Breast epithelium (tissue), 4 donors: ENCODE results near the gene TCERG1L. TPM values are rescaled to one million over a fixed set of nuclear protein-coding genes. Genes with fewer than 3 reads are reported as not detected.

Experiments used
- DNase-seq, 2 donors: peaks; one replicate each; pipeline ENCODE4 v3.0.0-alpha.2; 2019; ENCODE audit warnings: low spot score in 2 of 2
- H3K27ac ChIP-seq, 2 donors: fragments of 200-600 bp; sonication (generic) in 1 of 2; one replicate each; pipeline ENCODE4 v1.5.1; 2016 to 2019; ENCODE audit warnings: mild to moderate bottlenecking in 1 of 2
- H3K27me3 ChIP-seq, 2 donors: fragments of 200-600 bp; sonication (generic) in 1 of 2; one replicate each; pipeline versions ENCODE4 v1.5.1 to v1.6.0; 2017 to 2019; ENCODE audit warnings: control low read depth in 1 of 2, mild to moderate bottlenecking in 1 of 2
- H3K36me3 ChIP-seq: fragments of 200-600 bp; one replicate; pipeline ENCODE4 v1.5.1; 2019
- H3K4me1 ChIP-seq, 2 donors: fragments of 200-600 bp; sonication (generic); one replicate each; pipeline ENCODE4 v1.5.1; 2016 to 2019; ENCODE audit warnings: control low read depth in 1 of 2
- H3K4me3 ChIP-seq, 3 donors: fragments of 200-600 bp; sonication (generic); 1 replicate in 2 of 3; 2 replicates in 1 of 3; pipeline ENCODE4 v1.5.1; 2016 to 2019; ENCODE audit warnings: mild to moderate bottlenecking in 3 of 3, moderate library complexity in 2 of 3
- H3K9me3 ChIP-seq, 2 donors: fragments of 200-600 bp; sonication (generic) in 1 of 2; one replicate each; pipeline ENCODE4 v1.5.1; 2016 to 2019; ENCODE audit warnings: control low read depth in 1 of 2
- CTCF ChIP-seq, 3 donors: fragments of 450-650 bp; IDR thresholded peaks; one replicate each; pipeline ENCODE4 v1.5.1; 2016 to 2017; ENCODE audit warnings: antibody characterized with exemption in 3 of 3, mild to moderate bottlenecking in 3 of 3, moderate library complexity in 3 of 3
- POLR2A ChIP-seq: fragments of 450-650 bp; IDR thresholded peaks from one replicate; pipeline ENCODE4 v1.6.1; 2016; ENCODE audit warnings: antibody characterized with exemption, mild to moderate bottlenecking, moderate library complexity
- POLR2AphosphoS5 ChIP-seq, 3 donors: sonication (generic); formaldehyde crosslinking; IDR thresholded peaks; one replicate each; pipeline ENCODE4 v1.6.1; 2017; ENCODE audit warnings: antibody characterized with exemption in 3 of 3
- intact Hi-C: fragments of 100-400 bp; cut with DNase I; formaldehyde crosslinking; loops from one replicate; pipeline ENCODE4 v1.15.1; 2023; ENCODE audit warnings: low total_unique reads
- total RNA-seq, 3 donors: library from RNA; depleted of rRNA; stranded (reverse); fragments of >200 nt; gene quantifications; one replicate each; pipeline ENCODE4 v1.1.0, GENCODE V29; 2016

Gene TCERG1L
- total RNA-seq, 3 donors from 2014 or later, result under 0.01 to 0.88 TPM; not detected in 1

GRCh38 chr10:131277278-131277677 is 34.2 kb downstream of the TCERG1L start:
- no peak for TF ChIP-seq POLR2A
- no peak for TF ChIP-seq CTCF (IDR thresholded peaks at IDR 0.05)
- no peak for TF ChIP-seq POLR2AphosphoS5 (IDR thresholded peaks at IDR 0.05)
- Histone ChIP-seq H3K27ac (no peak overlapping the region), H3K27me3 (peaks cover 0 to 20% of the 10 kb centered on the region in 2 donors), H3K4me1 (no peaks in the 10 kb centered on the region), H3K36me3 (no peaks in the 10 kb centered on the region), H3K4me3 (no peak overlapping the region), H3K9me3 (no peaks in the 10 kb centered on the region)
- DNase-seq, result no peak
- intact Hi-C loops, result no loop called here

- TF ChIP-seq POLR2A (no peak), POLR2AphosphoS5 (IDR thresholded peaks at IDR 0.05) (no peak), CTCF (IDR thresholded peaks at IDR 0.05) (no peak)
- intact Hi-C loops, result no loop called here
- H3K9me3 ChIP-seq, result no peaks in the 10 kb centered on the region
- H3K4me3 ChIP-seq, result no peak overlapping the region
- peaks cover 0 to 24% of the 10 kb centered on the region in 2 donors for H3K27me3 ChIP-seq
- no peaks in the 10 kb centered on the region for H3K4me1 ChIP-seq
- no peaks in the 10 kb centered on the region for H3K36me3 ChIP-seq
- no peak for DNase-seq
- no peak overlapping the region for H3K27ac ChIP-seq
Observed at GRCh38 chr10:131275691-131276090, 35.8 kb downstream of the TCERG1L start.

- intact Hi-C loops, result no loop called here
- Histone ChIP-seq H3K4me3 (no peak overlapping the region), H3K27ac (no peak overlapping the region), H3K27me3 (peaks cover 0 to 29% of the 10 kb centered on the region in 2 donors), H3K36me3 (no peaks in the 10 kb centered on the region), H3K9me3 (no peaks in the 10 kb centered on the region), H3K4me1 (no peaks in the 10 kb centered on the region)
- no peak for TF ChIP-seq CTCF (IDR thresholded peaks at IDR 0.05)
- TF ChIP-seq POLR2A, result no peak
- TF ChIP-seq POLR2AphosphoS5 (IDR thresholded peaks at IDR 0.05), result no peak
- no peak for DNase-seq
Observed at GRCh38 chr10:131274883-131275282, 36.6 kb downstream of the TCERG1L start.

GRCh38 chr10:131274133-131274880 is 37.2 kb downstream of the TCERG1L start:
- Histone ChIP-seq H3K9me3 (no peaks in the 10 kb centered on the region), H3K4me3 (no peak overlapping the region), H3K27me3 (peaks cover 0 to 28% of the 10 kb centered on the region in 2 donors), H3K4me1 (no peaks in the 10 kb centered on the region), H3K36me3 (no peaks in the 10 kb centered on the region), H3K27ac (no peak overlapping the region)
- no peak for DNase-seq
- intact Hi-C loops, result no loop called here
- TF ChIP-seq POLR2AphosphoS5 (IDR thresholded peaks at IDR 0.05) (no peak), CTCF (IDR thresholded peaks at IDR 0.05) (no peak), POLR2A (no peak)

GRCh38 chr10:131273476-131273875 is 38.0 kb downstream of the TCERG1L start:
- no peak for TF ChIP-seq POLR2AphosphoS5 (IDR thresholded peaks at IDR 0.05)
- TF ChIP-seq CTCF (IDR thresholded peaks at IDR 0.05), result no peak
- TF ChIP-seq POLR2A, result no peak
- H3K27me3 ChIP-seq, result peaks cover 0 to 19% of the 10 kb centered on the region in 2 donors

More at GRCh38 chr10:131273476-131273875, 38.0 kb downstream of the TCERG1L start:
- Histone ChIP-seq H3K36me3 (no peaks in the 10 kb centered on the region), H3K9me3 (no peaks in the 10 kb centered on the region), H3K4me1 (no peaks in the 10 kb centered on the region), H3K4me3 (no peak overlapping the region), H3K27ac (no peak overlapping the region)
- DNase-seq, result no peak
- intact Hi-C loops, result no loop called here
